KMS-11 (cell line): Measurements from ENCODE around the gene C13orf46.

Source experiments
- H2AFZ ChIP-seq: fragments of 200-600 bp; sonication (generic); 2 replicates; pipeline ENCODE4 v1.6.1; 2016; ENCODE audit warnings: antibody characterized with exemption, mixed run types, low read depth
- H3K27ac ChIP-seq: fragments of 200-600 bp; sonication (generic); 2 replicates; pipeline ENCODE4 v1.6.1; 2016; ENCODE audit warnings: mild to moderate bottlenecking, mixed run types
- H3K27me3 ChIP-seq: fragments of 200-600 bp; sonication (generic); 2 replicates; pipeline ENCODE4 v1.6.1; 2017; ENCODE audit warnings: mild to moderate bottlenecking, low read depth, mixed run types, moderate library complexity; ENCODE audit not compliant: insufficient read depth
- H3K36me3 ChIP-seq: fragments of 200-600 bp; sonication (generic); 2 replicates; pipeline ENCODE4 v1.6.1; 2017; ENCODE audit warnings: mild to moderate bottlenecking, mixed run types; ENCODE audit not compliant: insufficient read depth
- H3K4me1 ChIP-seq: fragments of 200-600 bp; sonication (generic); 2 replicates; pipeline ENCODE4 v1.6.1; 2016; ENCODE audit warnings: mild to moderate bottlenecking, low read depth, mixed run types; ENCODE audit not compliant: poor library complexity, severe bottlenecking
- H3K4me2 ChIP-seq: fragments of 200-600 bp; sonication (generic); 2 replicates; pipeline ENCODE4 v1.7.0; 2016; ENCODE audit warnings: mild to moderate bottlenecking, mixed run types
- H3K4me3 ChIP-seq: fragments of 200-600 bp; sonication (generic); IDR thresholded peaks from 2 replicates; pipeline ENCODE4 v1.6.1; 2017; ENCODE audit warnings: low read depth, low read length, mixed read lengths; ENCODE audit not compliant: insufficient read depth
- H3K79me2 ChIP-seq: fragments of 200-600 bp; sonication (generic); 2 replicates; pipeline ENCODE4 v1.6.1; 2016; ENCODE audit warnings: low read depth, mixed run types; ENCODE audit not compliant: insufficient read depth
- H3K9ac ChIP-seq: fragments of 200-600 bp; sonication (generic); 2 replicates; pipeline ENCODE4 v1.6.1; 2016; ENCODE audit warnings: mild to moderate bottlenecking, mixed run types
- H4K20me1 ChIP-seq: fragments of 200-600 bp; sonication (generic); 2 replicates; pipeline ENCODE4 v1.6.1; 2016; ENCODE audit warnings: mild to moderate bottlenecking, mixed run types; ENCODE audit not compliant: insufficient read depth
- CTCF ChIP-seq: fragments of 200-600 bp; sonication (generic); conservative IDR thresholded peaks from 2 replicates; pipeline ENCODE4 v1.6.1; 2017; ENCODE audit warnings: low read depth, mild to moderate bottlenecking, antibody characterized with exemption, low read length, moderate library complexity, mixed read lengths

The C13orf46 gene

GRCh38 chr13:113972451-113973217, 1.2 kb downstream of the C13orf46 start:
- Histone ChIP-seq H2AFZ (no peak overlapping the region), H3K4me3 (no peak overlapping the region), H3K27me3 (no peaks in the 10 kb centered on the region), H3K79me2 (no peaks in the 10 kb centered on the region), H3K4me1 (no peaks in the 10 kb centered on the region), H3K27ac (no peak overlapping the region), H4K20me1 (no peaks in the 10 kb centered on the region), H3K4me2 (no peak overlapping the region), H3K9ac (no peak overlapping the region), H3K36me3 (no peaks in the 10 kb centered on the region)
- TF ChIP-seq CTCF: no peak

- Histone ChIP-seq H3K4me3 (no peak overlapping the region), H3K9ac (no peak overlapping the region), H3K4me1 (no peaks in the 10 kb centered on the region), H4K20me1 (no peaks in the 10 kb centered on the region), H3K4me2 (no peak overlapping the region), H3K79me2 (no peaks in the 10 kb centered on the region), H2AFZ (no peak overlapping the region), H3K27me3 (no peaks in the 10 kb centered on the region), H3K36me3 (no peaks in the 10 kb centered on the region), H3K27ac (no peak overlapping the region)
- no peak for TF ChIP-seq CTCF
These were observed 2.2 kb downstream of the C13orf46 start for GRCh38 chr13:113971471-113972231.

DNA sequence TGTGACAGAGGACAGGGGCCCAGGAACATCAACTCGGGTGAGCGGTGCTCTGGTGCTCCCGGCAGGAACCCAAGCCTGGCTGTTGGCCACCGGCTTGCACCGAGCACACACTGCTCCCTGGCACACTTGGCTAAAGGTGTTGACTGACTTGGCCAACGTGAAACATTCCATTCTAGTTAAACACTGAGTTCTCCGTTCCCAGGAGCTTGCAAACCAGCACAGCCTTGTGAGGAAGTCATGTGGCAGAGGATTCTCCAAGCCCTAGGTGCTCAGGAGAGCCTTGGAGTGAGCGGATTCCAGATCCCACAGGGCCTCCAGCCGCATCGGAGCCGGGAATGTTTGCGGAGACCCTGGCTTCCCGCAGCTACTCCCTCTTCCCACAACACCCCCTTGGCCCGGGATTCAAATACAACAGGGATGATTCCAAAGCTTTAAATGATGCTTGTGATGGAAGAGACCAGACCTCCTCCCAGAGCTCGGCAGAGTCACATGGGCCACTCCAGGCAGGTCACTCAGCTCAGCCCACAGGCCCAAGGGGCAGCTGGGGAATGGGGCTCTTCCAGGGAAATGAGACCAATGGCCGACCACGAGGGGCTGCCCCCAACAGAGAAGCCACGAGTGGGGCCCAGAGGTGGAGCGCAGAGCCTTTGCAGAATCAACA, 2.9 kb downstream of the C13orf46 start:
- Histone ChIP-seq H2AFZ (no peak overlapping the region), H3K79me2 (no peaks in the 10 kb centered on the region), H3K4me3 (no peak overlapping the region), H3K4me1 (no peaks in the 10 kb centered on the region), H3K9ac (no peak overlapping the region), H3K27ac (no peak overlapping the region), H3K27me3 (no peaks in the 10 kb centered on the region), H3K4me2 (no peak overlapping the region), H4K20me1 (no peaks in the 10 kb centered on the region), H3K36me3 (no peaks in the 10 kb centered on the region)
- no peak for TF ChIP-seq CTCF

DNA sequence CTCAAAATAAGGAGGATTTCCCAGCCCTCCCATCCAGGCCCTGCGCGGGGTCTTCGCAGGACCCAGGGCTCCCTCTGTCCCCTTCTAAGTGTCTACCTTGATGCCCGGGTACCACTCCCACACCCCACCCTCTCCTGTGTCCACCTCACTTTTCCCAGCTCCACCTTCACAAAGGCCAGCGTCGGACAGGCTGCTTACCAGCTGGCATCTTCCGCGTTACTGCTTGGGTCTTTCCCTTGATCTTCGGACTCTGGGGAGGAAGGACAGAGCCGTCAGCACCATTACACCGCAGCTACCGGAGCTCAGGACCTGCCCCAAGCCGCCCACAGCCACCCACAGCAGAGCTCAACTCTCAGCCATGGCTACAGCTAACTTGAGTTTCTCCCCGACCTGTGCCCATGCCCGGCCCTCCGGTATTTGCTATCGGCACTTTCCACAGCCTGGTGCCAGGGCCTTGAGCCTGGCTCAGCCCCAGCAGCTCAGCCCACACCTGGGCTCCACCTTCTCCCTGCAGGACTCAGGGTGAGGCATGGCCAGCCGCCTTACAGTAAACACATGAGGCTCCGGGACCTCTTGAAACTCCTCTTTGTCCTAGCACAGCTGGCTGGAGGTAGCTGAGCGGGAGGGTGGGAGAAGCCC, 3.8 kb downstream of the C13orf46 start:
- Histone ChIP-seq H3K79me2 (no peaks in the 10 kb centered on the region), H3K4me1 (no peaks in the 10 kb centered on the region), H3K4me2 (no peak overlapping the region), H2AFZ (no peak overlapping the region), H3K4me3 (no peak overlapping the region), H4K20me1 (no peaks in the 10 kb centered on the region), H3K27me3 (no peaks in the 10 kb centered on the region), H3K27ac (no peak overlapping the region), H3K36me3 (no peaks in the 10 kb centered on the region), H3K9ac (no peak overlapping the region)
- no peak for TF ChIP-seq CTCF
